GM19452 (cell line): Measurements from ENCODE around the gene ANKS1A.

Experiments
- ATAC-seq: cut with Tn5 transposase; IDR thresholded peaks from one replicate; pipeline ENCODE4 v1.9.1; 2021; ENCODE audit not compliant: unreplicated experiment

Gene ANKS1A

GRCh38 chr6:35080821-35081425 lies 191.9 kb downstream of the ANKS1A start:
- no peak for ATAC-seq

GRCh38 chr6:35081426-35081851 lies 192.4 kb downstream of the ANKS1A start:
- ATAC-seq, result no peak

DNA sequence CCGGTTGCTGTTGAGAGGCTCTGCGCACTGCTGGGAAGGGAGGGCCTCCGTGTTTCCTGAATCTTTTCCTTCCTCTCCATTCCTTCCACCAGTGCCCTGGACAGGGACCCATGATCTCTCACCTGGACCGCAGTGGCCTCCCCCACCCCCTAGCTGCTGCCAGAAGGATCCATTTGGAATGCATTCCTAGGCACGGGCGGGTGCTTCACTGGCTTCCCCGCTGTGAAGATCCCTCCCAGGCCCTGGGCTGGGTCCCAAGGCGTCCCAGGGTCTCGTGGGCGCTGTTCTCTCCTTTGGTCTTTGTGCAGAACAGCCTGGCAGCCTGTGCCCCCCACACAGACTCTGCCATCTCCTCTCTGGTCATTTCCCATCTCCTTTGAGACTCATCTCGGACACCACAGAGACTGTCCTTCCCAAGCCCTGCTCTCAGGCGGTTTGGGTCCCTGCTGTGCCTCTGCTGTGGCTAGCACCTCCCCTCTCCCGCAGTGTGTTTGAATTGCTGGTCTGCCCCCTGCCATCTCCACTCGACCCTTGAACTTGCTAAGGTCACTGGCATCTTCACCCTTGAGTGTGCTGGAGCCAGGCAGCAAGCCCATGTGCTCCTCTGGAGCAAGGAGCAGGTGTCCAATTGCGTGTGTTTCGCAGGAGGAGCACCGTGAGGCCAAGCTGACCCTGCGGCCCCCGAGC lies 193.1 kb downstream of the ANKS1A start:
- ATAC-seq, result no peak

- ATAC-seq, result no peak
Observed at GRCh38 chr6:35082733-35083403, 193.8 kb downstream of the ANKS1A start.

DNA sequence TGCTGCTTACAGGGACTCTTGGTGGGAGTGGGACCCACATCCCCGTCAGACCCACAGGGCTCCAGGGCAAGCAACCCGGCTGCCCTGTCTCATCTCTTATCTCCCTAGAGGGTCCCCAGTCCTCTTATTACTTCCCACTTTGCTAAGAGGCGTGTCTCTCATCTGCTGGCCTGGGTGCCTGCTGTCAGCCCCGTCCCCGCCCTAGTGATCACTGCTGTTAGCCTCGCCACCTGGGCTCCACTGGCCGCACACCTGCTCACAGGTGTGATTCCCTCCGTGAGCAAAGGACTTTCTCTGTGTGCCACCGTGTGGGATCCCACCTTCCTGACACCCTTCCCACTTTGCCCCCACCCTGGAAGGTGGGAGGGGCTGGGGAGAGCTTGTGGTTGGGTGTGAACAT lies 194.5 kb downstream of the ANKS1A start:
- ATAC-seq, result no peak

- no peak for ATAC-seq
Observed at GRCh38 chr6:35084041-35084491, 195.0 kb downstream of the ANKS1A start.

DNA sequence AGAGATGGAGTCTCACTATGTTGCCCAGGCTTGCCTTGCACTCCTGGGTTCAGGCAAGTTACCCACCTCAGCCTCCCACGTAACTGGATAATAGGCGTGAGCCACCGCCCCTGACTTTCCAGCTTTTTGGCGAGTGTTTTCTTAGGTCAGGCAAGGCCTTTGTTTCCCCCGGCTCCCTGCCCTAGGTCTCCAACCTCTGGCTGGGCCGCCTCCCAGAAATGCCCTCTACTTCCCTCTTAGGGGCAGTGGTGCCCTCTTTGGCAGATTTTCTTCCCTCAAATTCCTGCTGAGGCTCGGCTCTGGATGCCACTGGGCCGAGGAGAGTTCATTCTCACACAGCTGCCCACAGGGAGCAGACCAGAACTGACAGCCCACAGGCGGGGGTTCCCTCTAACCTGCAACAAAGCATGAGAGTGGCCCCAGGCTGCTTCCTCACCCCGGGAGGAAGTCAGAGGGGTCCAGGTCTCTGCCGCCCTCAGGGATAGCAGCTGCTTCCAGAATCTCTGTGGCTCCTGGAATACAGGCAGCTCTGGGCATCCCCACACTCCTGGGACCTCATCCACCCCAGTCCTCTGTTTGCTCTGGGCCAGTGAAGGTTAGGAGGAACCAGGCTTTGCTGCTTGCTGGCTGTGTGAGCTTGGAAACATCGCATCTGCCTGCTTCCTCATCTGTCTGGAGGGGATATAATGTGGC lies 195.6 kb downstream of the ANKS1A start:
- no peak for ATAC-seq

DNA sequence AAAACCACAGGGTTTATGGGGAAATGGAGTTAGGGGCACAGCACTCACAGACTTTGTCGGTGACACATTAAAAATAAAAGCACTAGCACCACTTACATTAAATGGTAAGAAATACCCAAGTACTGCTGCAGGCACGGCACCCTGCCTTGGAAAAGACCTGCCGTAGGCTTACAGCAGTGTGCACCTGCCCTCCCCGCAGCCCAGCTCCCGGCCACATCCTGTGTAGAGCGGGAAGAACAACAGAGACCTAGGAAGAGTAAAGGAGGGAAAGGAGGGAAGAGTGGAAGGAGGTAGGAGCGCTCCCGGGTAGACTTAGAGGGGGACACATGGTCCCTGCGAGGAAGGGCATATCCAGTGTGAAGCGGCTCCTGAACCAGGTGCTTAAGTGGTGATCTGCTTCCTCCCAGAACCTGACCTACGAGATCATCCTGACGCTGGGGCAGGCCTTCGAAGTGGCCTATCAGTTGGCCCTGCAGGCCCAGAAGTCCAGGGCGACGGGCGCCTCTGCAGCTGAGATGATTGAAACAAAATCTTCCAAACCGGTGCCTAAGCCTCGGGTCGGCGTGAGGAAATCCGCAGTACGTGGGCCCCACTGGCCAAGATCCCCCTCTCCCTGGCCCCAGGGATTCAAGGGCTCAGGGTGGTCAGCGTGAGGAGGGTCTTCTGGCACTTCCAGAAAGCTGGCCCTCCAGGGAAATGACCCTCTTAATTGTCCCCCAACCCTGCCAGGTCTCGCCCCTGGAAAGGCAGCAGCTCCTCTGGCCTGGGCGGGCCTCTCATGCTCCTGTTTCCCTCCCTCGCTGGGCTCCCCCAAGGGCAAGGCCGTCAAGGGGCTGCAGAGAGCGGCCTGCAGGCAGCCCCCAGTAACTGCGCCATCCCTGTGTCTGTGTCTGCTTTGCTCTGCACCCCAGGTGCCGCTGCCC lies 196.6 kb downstream of the ANKS1A start:
- no peak for ATAC-seq

DNA sequence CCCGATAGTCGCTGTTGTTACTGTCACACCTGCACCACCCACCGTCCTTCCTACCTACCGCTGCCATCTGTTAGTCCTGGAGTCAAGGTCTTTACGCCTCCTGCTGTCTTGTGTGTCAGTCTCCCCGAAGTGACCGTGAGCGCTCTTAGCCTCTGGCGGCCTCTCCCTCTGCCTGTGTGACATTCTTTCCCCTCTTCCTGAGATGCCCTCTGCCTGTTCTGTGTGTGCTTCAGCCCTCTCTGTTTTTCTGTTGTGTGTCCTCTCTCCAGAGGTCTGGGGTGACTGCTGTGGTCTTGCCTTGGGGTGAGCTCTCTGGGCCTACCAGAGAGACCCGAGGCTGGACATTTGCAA lies 197.2 kb downstream of the ANKS1A start:
- no peak for ATAC-seq

DNA sequence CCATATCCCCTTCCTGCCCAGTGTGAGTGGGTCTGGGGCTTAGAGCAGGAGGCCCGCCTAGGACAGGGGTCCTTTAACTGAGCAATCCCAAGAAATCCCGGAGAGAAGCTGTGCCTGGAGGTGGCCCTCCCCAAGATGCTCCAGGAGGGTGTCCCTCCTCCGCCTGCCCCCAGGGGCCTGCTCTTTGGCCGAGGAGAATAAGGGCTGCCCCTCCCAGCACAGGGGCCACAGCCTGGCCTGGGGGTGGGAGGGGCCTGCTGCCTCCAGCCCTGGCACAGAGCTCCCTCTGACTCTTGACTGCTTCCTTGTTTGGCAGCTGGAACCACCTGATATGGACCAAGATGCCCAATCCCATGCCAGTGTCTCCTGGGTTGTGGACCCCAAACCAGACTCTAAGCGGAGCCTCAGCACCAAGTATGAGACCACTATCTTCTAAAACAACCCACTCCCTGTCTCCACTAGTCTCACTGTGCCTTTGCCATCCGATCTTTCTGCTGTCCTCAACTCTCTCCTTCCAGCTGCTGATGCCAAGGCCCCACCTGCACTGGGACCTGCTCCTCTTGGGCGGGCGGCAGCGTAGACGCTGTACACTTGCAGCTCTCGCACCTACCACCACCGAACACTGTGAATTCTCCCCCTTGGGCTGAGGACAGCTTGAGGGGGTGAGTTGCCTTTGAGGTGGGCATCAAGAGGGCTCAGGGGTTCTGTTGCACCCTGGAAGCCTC lies 197.7 kb downstream of the ANKS1A start:
- ATAC-seq, result no peak

GRCh38 chr6:35087361-35088280 lies 198.6 kb downstream of the ANKS1A start:
- ATAC-seq, result no peak

- no peak for ATAC-seq
Observed at GRCh38 chr6:35088281-35089215, 199.5 kb downstream of the ANKS1A start.

DNA sequence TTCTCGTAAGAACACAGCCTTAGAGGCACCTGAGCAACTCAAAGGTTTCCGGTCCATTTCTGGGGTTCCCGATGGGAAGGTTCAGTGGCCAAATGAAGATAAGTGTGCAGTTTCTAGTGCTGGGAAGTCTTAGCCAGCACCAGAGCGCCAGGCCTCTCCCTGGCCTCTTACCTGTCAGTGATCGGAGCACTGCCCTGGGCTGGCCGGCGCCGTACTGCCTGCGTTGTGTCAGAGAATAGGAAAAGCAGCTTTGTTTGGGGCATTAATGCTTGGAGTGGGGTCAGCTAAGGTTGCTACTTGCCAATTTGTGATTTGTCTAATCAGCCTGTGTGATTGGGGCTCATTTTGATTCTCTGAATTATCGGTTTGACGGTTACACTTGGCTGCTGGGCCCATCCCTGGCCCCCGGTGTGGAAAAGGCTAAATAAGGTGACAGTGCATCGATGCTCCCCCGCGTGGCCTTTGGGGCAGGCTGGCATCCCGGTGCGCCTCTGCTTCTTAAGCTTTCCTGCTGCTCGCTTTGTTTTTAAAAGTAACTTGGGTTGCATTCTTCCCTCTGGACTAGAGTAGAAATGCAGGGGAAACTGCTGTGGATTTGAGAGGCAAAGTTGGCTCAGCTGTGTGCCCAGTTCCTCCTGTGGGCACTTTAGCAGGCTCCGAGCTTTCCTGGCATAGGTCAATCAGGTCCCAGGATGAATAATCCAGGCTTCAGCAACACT lies 200.3 kb downstream of the ANKS1A start:
- no peak for ATAC-seq

- ATAC-seq, result no peak
Observed at GRCh38 chr6:35089935-35090505, 201.0 kb downstream of the ANKS1A start.

GRCh38 chr6:35090734-35091133 lies 201.7 kb downstream of the ANKS1A start:
- no peak for ATAC-seq

- ATAC-seq, result no peak
Observed at GRCh38 chr6:35091346-35092083, 202.5 kb downstream of the ANKS1A start.
